MM.1S (cell line): ENCODE data around the gene DNTT.
A peak's percentile ranks its signal among the peaks of the same experiment; 100 is the strongest.

ENCODE experiments used
- DNase-seq: peaks from one replicate; pipeline ENCODE4 v3.0.0-alpha.2; 2015
- H2AFZ ChIP-seq: fragments of 300-600 bp; sonication (generic); 2 replicates; pipeline ENCODE4 v1.6.0; 2016; ENCODE audit warnings: antibody characterized with exemption, low read length
- H3F3A ChIP-seq: fragments of 300-600 bp; sonication (generic); 2 replicates; pipeline ENCODE4 v1.6.1; 2016; ENCODE audit warnings: mild to moderate bottlenecking, antibody characterized with exemption, low read length, moderate library complexity, mixed read lengths; ENCODE audit not compliant: insufficient read depth
- H3K27ac ChIP-seq: fragments of 300-600 bp; sonication (generic); 2 replicates; pipeline ENCODE4 v1.5.1; 2016; ENCODE audit warnings: mild to moderate bottlenecking, low read length
- H3K27me3 ChIP-seq: fragments of 300-600 bp; sonication (generic); replicated peaks from 2 replicates; pipeline ENCODE4 v1.6.0; 2016; ENCODE audit warnings: low read length; ENCODE audit not compliant: insufficient read depth
- H3K36me3 ChIP-seq: fragments of 300-600 bp; sonication (generic); replicated peaks from 2 replicates; pipeline ENCODE4 v1.6.1; 2016; ENCODE audit warnings: mild to moderate bottlenecking, low read length, mixed read lengths; ENCODE audit not compliant: insufficient read depth
- H3K4me1 ChIP-seq: fragments of 300-600 bp; sonication (generic); 2 replicates; pipeline ENCODE4 v1.6.1; 2016; ENCODE audit warnings: low read length, mixed read lengths
- H3K4me2 ChIP-seq: fragments of 300-600 bp; sonication (generic); 2 replicates; pipeline ENCODE4 v1.6.0; 2016; ENCODE audit warnings: low read depth, low read length
- H3K4me3 ChIP-seq: fragments of 300-600 bp; sonication (generic); 2 replicates; pipeline ENCODE4 v1.5.1; 2016; ENCODE audit warnings: low read length, mixed read lengths
- H3K79me2 ChIP-seq: fragments of 300-600 bp; sonication (generic); 2 replicates; pipeline ENCODE4 v1.6.1; 2016; ENCODE audit warnings: mixed run types, low read length, mixed read lengths
- H3K9ac ChIP-seq: fragments of 300-600 bp; sonication (generic); 2 replicates; pipeline ENCODE4 v1.6.1; 2016; ENCODE audit warnings: low read length, mixed read lengths
- H3K9me2 ChIP-seq: fragments of 300-600 bp; sonication (generic); replicated peaks from 2 replicates; pipeline ENCODE4 v1.6.1; 2016; ENCODE audit warnings: mild to moderate bottlenecking, low read length, mixed read lengths; ENCODE audit not compliant: insufficient read depth
- H3K9me3 ChIP-seq: fragments of 300-600 bp; sonication (generic); replicated peaks from 2 replicates; pipeline ENCODE4 v1.6.1; 2016; ENCODE audit warnings: mild to moderate bottlenecking, low read length, mixed read lengths; ENCODE audit not compliant: insufficient read depth
- H4K20me1 ChIP-seq: fragments of 300-600 bp; sonication (generic); 2 replicates; pipeline ENCODE4 v1.6.1; 2016; ENCODE audit warnings: mild to moderate bottlenecking, low read length, moderate library complexity, mixed read lengths; ENCODE audit not compliant: insufficient read depth
- EZH2 ChIP-seq: fragments of 300-600 bp; sonication (generic); optimal IDR thresholded peaks from 2 replicates; pipeline ENCODE3; 2017; ENCODE audit warnings: low read depth, mild to moderate bottlenecking, antibody characterized with exemption, low read length, mixed read lengths
- EZH2phosphoT487 ChIP-seq: fragments of 300-600 bp; sonication (generic); IDR thresholded peaks from 2 replicates; pipeline ENCODE4 v1.6.1; 2018; ENCODE audit warnings: antibody characterized with exemption, low read length
- TF ChIP-seq, protein P1 (sequence below): fragments of 300-600 bp; sonication (generic); IDR thresholded peaks from 2 replicates; pipeline ENCODE4 v1.5.1; 2016; ENCODE audit warnings: antibody characterized with exemption, low read length, mixed read lengths

DNTT gene

DNA sequence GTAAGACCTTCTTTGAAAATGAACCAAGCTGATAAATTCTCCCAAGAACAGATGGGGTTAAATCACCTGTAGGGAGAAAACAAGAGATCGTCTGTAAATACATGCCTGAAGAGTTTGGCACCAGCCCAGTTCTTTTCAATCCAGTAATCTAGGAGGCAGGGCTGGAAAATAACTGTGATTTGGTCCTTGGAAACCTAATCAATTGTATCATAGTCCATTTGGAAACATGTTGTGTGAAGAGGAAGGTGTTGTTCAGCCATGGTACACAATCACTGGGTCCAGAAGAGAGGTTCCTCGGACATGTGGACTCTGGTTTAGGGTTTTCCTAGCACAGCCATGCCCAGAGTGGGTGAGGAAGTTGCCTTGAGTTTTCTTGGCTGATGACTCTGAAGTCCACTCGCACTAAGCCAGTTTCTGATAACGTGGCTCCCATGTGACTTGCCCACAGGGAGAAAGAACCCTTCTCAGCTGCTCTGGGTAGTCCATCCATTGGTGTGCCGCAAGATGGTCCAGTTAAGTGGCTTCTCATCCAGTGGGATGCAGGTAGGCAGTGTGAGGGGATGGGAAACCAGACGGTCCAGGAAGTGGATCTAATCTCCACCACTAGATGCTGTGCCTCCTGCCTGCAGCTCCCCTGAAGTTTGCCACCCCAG, 38.0 kb upstream of the DNTT start:
- peaks cover 27% of the 10 kb centered on the region for H3K4me1 ChIP-seq
- no peaks in the 10 kb centered on the region for H3K36me3 ChIP-seq
- no peak overlapping the region for H3K27ac ChIP-seq
- TF ChIP-seq, protein P1, sequence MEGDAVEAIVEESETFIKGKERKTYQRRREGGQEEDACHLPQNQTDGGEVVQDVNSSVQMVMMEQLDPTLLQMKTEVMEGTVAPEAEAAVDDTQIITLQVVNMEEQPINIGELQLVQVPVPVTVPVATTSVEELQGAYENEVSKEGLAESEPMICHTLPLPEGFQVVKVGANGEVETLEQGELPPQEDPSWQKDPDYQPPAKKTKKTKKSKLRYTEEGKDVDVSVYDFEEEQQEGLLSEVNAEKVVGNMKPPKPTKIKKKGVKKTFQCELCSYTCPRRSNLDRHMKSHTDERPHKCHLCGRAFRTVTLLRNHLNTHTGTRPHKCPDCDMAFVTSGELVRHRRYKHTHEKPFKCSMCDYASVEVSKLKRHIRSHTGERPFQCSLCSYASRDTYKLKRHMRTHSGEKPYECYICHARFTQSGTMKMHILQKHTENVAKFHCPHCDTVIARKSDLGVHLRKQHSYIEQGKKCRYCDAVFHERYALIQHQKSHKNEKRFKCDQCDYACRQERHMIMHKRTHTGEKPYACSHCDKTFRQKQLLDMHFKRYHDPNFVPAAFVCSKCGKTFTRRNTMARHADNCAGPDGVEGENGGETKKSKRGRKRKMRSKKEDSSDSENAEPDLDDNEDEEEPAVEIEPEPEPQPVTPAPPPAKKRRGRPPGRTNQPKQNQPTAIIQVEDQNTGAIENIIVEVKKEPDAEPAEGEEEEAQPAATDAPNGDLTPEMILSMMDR = no peak
- TF ChIP-seq EZH2phosphoT487 (no peak), EZH2 (no peak)
- H3K9me3 ChIP-seq = no peaks in the 10 kb centered on the region
- H3K4me3 ChIP-seq = no peak overlapping the region
- no peak overlapping the region for H2AFZ ChIP-seq
- peaks cover 4% of the 10 kb centered on the region for H3F3A ChIP-seq
- H3K9me2 ChIP-seq = no peaks in the 10 kb centered on the region
- no peak overlapping the region for H3K4me2 ChIP-seq
- H3K27me3 ChIP-seq = no peaks in the 10 kb centered on the region
- no peak overlapping the region for H3K9ac ChIP-seq
- H3K79me2 ChIP-seq = peaks cover 98% of the 10 kb centered on the region
- no peaks in the 10 kb centered on the region for H4K20me1 ChIP-seq
- DNase-seq = no peak

DNA sequence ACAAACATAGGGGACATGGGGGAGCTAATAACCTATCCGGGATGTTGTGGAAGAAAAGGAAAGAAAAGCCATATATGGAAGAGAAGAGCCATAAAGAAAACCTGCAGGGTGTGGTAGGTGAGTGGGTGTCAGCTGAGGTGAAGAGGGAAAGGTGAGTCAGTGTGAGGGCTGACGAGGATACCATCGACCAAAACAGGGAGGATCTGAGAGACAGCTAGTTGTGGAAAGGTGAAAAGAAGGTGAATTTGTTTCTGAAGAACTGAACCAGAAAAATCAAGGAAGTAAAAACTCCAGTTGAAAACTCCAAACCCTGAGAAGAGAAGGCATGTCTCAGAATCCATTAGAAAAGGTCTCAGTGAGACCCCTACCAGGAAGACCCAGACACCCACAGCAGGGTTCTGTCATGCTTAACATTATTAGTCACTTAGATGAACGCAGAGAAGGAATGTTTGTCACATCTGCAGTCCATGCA, 37.0 kb upstream of the DNTT start:
- Histone ChIP-seq H3K9me3 (no peaks in the 10 kb centered on the region), H3K27ac (no peak overlapping the region), H3K9ac (no peak overlapping the region), H3K9me2 (no peaks in the 10 kb centered on the region), H2AFZ (no peak overlapping the region), H3K4me2 (peak overlapping the region; percentile 74), H3K79me2 (peaks cover 88% of the 10 kb centered on the region), H3K27me3 (no peaks in the 10 kb centered on the region), H3K4me3 (no peak overlapping the region), H3K4me1 (peaks cover 32% of the 10 kb centered on the region), H4K20me1 (no peaks in the 10 kb centered on the region), H3K36me3 (no peaks in the 10 kb centered on the region), H3F3A (peaks cover 12% of the 10 kb centered on the region)
- DNase-seq = no peak
- no peak for TF ChIP-seq EZH2

DNA sequence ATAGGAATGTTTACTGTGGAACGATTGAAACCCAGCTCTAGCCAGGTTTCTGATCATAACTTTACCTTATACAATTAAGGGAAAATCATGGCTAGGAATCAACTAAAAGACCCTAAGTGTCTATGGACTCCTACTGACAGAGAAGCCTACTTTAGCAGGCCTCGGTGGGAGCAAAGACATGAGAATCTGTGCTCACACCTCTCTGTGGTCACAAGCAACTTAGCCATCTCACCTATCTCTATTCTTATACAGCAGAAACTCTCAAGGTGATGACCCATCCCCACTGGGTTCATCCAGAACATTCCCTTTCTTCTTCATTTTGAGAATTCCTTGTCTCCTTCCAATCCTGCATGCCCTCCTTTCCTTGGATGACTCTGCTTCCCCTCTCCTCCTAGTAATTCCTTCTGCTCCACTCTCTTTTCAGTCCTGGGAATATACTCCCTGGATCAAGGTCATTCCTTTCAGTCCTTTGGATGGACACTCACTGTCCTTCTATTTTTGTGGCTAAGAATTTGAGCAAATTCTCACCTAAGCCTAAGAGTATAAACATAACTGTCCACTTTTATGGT, 35.8 kb upstream of the DNTT start:
- peaks cover 77% of the 10 kb centered on the region for H3K79me2 ChIP-seq
- H3K4me3 ChIP-seq = peak overlapping the region; percentile 74
- peaks cover 34% of the 10 kb centered on the region for H3K4me1 ChIP-seq

More for the DNA sequence above, 35.8 kb upstream of the DNTT start:
- no peak for DNase-seq
- Histone ChIP-seq H3K27me3 (no peaks in the 10 kb centered on the region), H3K9me3 (no peaks in the 10 kb centered on the region), H3K4me2 (peak overlapping the region; percentile 74), H3K9ac (no peak overlapping the region), H4K20me1 (no peaks in the 10 kb centered on the region), H3F3A (peaks cover 22% of the 10 kb centered on the region), H2AFZ (no peak overlapping the region), H3K36me3 (no peaks in the 10 kb centered on the region), H3K27ac (no peak overlapping the region), H3K9me2 (no peaks in the 10 kb centered on the region)
- TF ChIP-seq EZH2phosphoT487 (no peak), EZH2 (no peak)
- TF ChIP-seq, protein P1 = no peak
